ENCODE measurements around the gene ALK. TPM values are rescaled to one million over a fixed set of nuclear protein-coding genes. Genes with fewer than 3 reads are reported as not detected.
A peak's percentile ranks its signal among the peaks of the same experiment; 100 is the strongest.

Gene ALK
- polyA plus RNA-seq, 2 of the 4 experiments (the other 2 are of a cell fraction): not detected

DNA sequence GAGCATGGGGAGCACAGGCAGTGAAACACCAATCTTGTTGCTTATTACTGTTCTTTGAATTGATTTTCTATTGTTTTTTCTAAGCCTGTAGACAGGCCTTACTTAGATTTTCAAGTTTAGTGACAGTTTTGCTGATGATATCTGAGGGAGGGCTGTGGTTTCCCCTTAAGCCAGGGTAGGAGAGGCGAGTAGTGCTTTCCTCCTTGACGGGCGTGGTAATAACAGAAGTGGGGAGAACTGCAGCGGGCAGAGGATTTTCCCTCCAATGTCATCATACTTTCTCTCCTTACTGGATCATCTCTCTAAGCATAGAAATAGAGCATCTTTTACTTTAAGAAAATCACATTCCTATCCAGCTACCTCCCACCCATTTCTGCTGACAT is 314.4 kb downstream of the ALK start:
- no peak for FAIRE-seq
- no peaks in the 10 kb centered on the region for H3K9me3 ChIP-seq
- CTCF ChIA-PET: no interaction called here
- H3K27ac ChIP-seq: no peak overlapping the region
- H3K4me1 ChIP-seq: no peaks in the 10 kb centered on the region
- DNase-seq (ENCODE audit: low read depth in 1 of 2, low spot score in 1 of 2): no peak
- H3K4me3 ChIP-seq: no peak overlapping the region
- no peak overlapping the region for H3K4me2 ChIP-seq
- WGBS (ENCODE audit: missing lambda C conversion rate): 62% methylated on average over 4 of the region's 4 CpGs
- ATAC-seq: no peak
- POLR2A ChIA-PET: no interaction called here
- TF ChIP-seq MAFK (IDR thresholded peaks at IDR 0.05; ENCODE audit: partially characterized antibody): peak; percentile 8
- no peak for TF ChIP-seq JUN (IDR thresholded peaks at IDR 0.05)

- no peak for TF ChIP-seq NFE2L2 (conservative IDR thresholded peaks at IDR 0.05; ENCODE audit: low read length)
- TF ChIP-seq CTCF (IDR thresholded peaks at IDR 0.05): no peak
- no peak for TF ChIP-seq SMC3 (IDR thresholded peaks at IDR 0.05)
- TF ChIP-seq CHD4 (IDR thresholded peaks at IDR 0.05; ENCODE audit: borderline replicate concordance): no peak
- TF ChIP-seq SREBF2 (IDR thresholded peaks at IDR 0.05): no peak
- TF ChIP-seq MAFK (IDR thresholded peaks at IDR 0.05; ENCODE audit: partially characterized antibody): no peak
- TF ChIP-seq PBX3 (IDR thresholded peaks at IDR 0.05): no peak
- TF ChIP-seq POLR2A (IDR thresholded peaks at IDR 0.05; ENCODE audit: low read length): no peak
- no peak for TF ChIP-seq TP53 (CRISPR knock-in tag; IDR thresholded peaks at IDR 0.05)
- no peak for TF ChIP-seq CBX8 (IDR thresholded peaks at IDR 0.05)
- no peak for TF ChIP-seq MYC (IDR thresholded peaks at IDR 0.05; ENCODE audit: borderline replicate concordance, low read length)
- TF ChIP-seq HDAC2 (IDR thresholded peaks at IDR 0.05): no peak
- no peak for TF ChIP-seq ZC3H11A (IDR thresholded peaks at IDR 0.05)
- no peak for TF ChIP-seq KDM1A (IDR thresholded peaks at IDR 0.05; ENCODE audit: low read depth)
- ChIA-PET POLR2A (no interaction called here), CTCF (interaction anchor here (1.6 kb wide), 1 partner anchor 60 kb away, joined by 3 read pairs; no protein-coding TSS in a partner anchor)
- Histone ChIP-seq H3K27ac (no peak overlapping the region), H3K4me2 (no peak overlapping the region), H3K4me3 (no peak overlapping the region), H3K9me3 (no peaks in the 10 kb centered on the region), H3K4me1 (no peaks in the 10 kb centered on the region)
- 23% methylated on average over 1 of the region's 1 CpG for WGBS (ENCODE audit: missing lambda C conversion rate)
- DNase-seq (ENCODE audit: low read depth in 1 of 2, low spot score in 1 of 2) (no peak), ATAC-seq (peak in 1 of 2 experiments; percentile 25; a peak in 2 of 6 replicates), FAIRE-seq (no peak)
Measured at GRCh38 chr2:29606104-29607037, 315.0 kb downstream of the ALK start.

DNA sequence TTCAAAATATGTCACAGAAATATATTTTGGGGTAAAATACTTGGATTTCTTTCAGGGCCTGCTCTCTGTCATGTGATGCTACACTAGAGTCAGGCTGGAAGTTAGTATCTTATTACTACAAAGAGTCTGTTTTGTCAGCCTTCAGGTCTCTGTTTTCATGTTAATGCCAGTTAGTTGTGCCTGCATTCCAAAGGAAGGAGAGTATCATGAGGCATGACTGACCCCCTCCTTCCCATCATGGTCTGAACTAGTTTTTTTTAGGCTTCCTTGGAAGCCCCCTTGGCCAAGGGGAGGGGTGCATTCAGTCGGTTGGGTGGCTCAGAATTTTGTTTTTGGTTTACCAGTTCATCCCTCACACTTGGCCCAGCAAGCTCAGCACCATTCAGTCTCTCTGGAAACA is 318.0 kb downstream of the ALK start:
- H3K27ac ChIP-seq: no peak overlapping the region
- no peak for ATAC-seq
- DNase-seq (ENCODE audit: low read depth in 1 of 2, low spot score in 1 of 2): no peak
- H3K4me2 ChIP-seq: no peak overlapping the region
- POLR2A ChIA-PET: no interaction called here
- CTCF ChIA-PET: no interaction called here
- no peaks in the 10 kb centered on the region for H3K4me1 ChIP-seq
- no peak for FAIRE-seq
- TF ChIP-seq GATA3 (IDR thresholded peaks at IDR 0.05; ENCODE audit: borderline replicate concordance) (no peak), HES2 (IDR thresholded peaks at IDR 0.05) (no peak)
- no peaks in the 10 kb centered on the region for H3K9me3 ChIP-seq
- H3K4me3 ChIP-seq: no peak overlapping the region
- 0% methylated on average over 1 of the region's 1 CpG for WGBS (ENCODE audit: missing lambda C conversion rate)

DNA sequence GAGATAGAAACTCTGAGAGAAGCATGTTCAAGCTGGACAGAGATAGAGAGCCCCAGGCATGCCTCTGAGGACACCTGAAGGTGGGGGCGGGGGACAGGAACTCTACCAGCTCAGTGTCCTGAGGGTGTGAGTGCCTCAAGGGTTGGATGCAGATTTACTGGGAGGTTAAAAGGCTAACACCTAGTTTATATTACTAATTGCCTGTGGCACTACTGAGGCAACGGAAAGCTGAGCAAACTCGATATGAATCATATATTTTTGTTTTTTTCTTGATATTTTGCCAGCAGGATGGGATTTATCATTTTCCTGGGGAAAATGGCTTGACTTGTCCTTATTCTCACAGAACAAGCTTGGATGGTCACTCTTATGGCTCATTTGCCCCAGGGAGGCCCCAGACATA is 319.5 kb downstream of the ALK start:
- ChIA-PET POLR2A (no interaction called here), CTCF (interaction anchor here (0.7 kb wide), 1 partner anchor 293 kb away, joined by 3 read pairs; no protein-coding TSS in a partner anchor)
- no peak for ATAC-seq

More for the DNA sequence above, 319.5 kb downstream of the ALK start:
- Histone ChIP-seq H3K4me3 (no peak overlapping the region), H3K4me1 (no peaks in the 10 kb centered on the region), H3K4me2 (no peak overlapping the region), H3K27ac (no peak overlapping the region), H3K9me3 (no peaks in the 10 kb centered on the region)
- FAIRE-seq (no peak), DNase-seq (ENCODE audit: low read depth in 1 of 2, low spot score in 1 of 2) (no peak)
- no peak for TF ChIP-seq SMC3 (IDR thresholded peaks at IDR 0.05)
- no peak for TF ChIP-seq USF2 (IDR thresholded peaks at IDR 0.05)
- no peak for TF ChIP-seq RFX5 (IDR thresholded peaks at IDR 0.05)
- no peak for TF ChIP-seq E2F6 (IDR thresholded peaks at IDR 0.05; ENCODE audit: borderline replicate concordance, low read depth)
- no peak for TF ChIP-seq HDAC2 (IDR thresholded peaks at IDR 0.05)
- no peak for TF ChIP-seq RCOR1 (IDR thresholded peaks at IDR 0.05; ENCODE audit: low read depth, low read length)
- no peak for TF ChIP-seq BHLHE40 (IDR thresholded peaks at IDR 0.05; ENCODE audit: low read depth, low read length)
- no peak for TF ChIP-seq NR3C1 (IDR thresholded peaks at IDR 0.05)
- TF ChIP-seq EHMT2 (IDR thresholded peaks at IDR 0.05; ENCODE audit: low read depth): no peak
- TF ChIP-seq ZC3H11A (IDR thresholded peaks at IDR 0.05): no peak
- TF ChIP-seq SREBF2 (IDR thresholded peaks at IDR 0.05): no peak
- TF ChIP-seq RARB (CRISPR knock-in tag; IDR thresholded peaks at IDR 0.05): no peak
- no peak for TF ChIP-seq MAFK (IDR thresholded peaks at IDR 0.05; ENCODE audit: partially characterized antibody)
- WGBS (ENCODE audit: missing lambda C conversion rate): 8% methylated on average over 3 of the region's 3 CpGs

All from A549 (cell line).